HG03097 (cell line): ENCODE results near the gene NXNL2.

Experiments
- ATAC-seq: cut with Tn5 transposase; IDR thresholded peaks from one replicate; pipeline ENCODE4 v1.9.1; 2021; ENCODE audit not compliant: unreplicated experiment, low FRiP score

Gene NXNL2

DNA sequence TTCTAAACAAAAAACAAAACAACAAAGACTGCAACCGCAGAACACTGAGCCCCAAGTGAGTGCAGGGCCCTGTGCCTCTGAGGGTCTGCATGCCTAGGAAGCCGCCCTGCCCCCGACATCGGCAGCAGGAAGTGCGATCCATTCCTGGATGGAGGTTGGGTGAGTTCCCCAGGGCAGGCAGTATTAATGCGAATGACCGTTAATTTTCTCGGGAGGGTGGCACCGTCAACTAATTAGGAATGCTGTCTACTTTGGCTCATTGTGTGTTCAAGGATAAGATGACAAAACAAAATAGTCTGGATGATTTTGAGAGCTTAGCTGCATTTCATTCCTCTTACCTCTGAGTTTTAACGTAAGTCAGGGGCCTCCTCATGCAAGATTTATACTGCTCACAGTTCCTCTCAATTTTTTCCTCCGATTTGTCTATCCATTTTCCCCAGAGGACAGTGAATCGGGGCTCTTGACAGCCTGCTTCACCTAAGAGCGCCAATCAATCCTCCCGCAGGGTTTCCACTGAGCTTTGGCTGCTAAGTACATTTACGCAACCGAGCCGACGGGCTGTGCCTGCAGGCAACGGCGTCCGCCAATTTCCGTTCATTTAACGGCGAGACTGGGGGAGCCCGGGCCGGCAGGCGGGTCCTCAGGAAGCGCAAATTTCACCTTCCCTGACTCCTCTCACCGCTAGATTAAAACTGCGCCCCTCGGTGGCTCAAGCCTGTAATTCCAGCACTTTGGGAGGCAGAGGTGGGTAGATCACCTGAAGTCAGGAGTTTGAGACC, 2.9 kb upstream of the NXNL2 start:
- ATAC-seq: no peak

- ATAC-seq: no peak
Observed at GRCh38 chr9:88533951-88534455, 975 bp upstream of the NXNL2 start.

GRCh38 chr9:88535226-88536022, 446 bp downstream of the NXNL2 start:
- no peak for ATAC-seq

- no peak for ATAC-seq
Observed at GRCh38 chr9:88536023-88536324, 996 bp downstream of the NXNL2 start.

DNA sequence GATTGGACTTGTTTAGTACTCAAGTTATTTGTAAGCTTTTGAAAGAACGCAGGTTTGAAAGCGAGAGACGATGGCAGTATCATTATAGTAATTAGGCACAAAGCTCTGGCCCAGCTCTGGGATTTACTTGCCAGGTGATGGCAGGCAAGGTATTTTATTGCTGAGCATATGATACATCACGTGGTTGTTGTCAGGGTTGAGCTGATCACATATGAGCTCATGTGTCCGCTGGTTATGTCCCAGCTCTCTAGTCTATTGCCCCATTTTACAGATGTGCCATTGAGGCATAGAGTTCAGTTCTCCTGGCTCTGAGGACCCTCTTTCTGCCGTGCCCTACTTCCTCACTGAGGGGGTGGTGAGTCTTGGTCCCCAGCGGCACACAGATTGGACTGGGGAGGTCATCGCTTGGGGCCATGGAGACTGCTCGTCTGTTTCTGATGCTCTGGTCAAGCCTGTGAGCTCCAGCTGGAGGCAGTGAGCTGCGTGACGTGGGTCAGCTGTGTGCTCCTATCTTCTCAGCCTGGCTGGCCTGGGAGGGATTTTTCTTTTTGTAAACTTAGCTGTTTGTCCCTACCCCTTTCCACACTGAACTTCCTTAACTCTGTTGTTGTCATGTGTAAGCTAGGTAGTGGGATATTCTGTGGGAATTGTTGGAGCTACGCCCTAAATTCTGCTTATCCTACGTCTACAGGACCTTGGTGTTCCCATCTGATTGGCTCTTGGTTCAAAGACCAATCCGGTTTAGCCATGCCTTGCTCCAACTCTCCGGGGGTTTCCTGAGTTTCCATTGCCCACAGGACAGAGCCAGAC, 2.2 kb downstream of the NXNL2 start:
- no peak for ATAC-seq

- no peak for ATAC-seq
Observed at GRCh38 chr9:88537761-88538091, 2.7 kb downstream of the NXNL2 start.

- no peak for ATAC-seq
Observed at GRCh38 chr9:88538311-88539085, 3.5 kb downstream of the NXNL2 start.

GRCh38 chr9:88539246-88539645, 4.3 kb downstream of the NXNL2 start:
- ATAC-seq: no peak

GRCh38 chr9:88540251-88540763, 5.3 kb downstream of the NXNL2 start:
- ATAC-seq: no peak

DNA sequence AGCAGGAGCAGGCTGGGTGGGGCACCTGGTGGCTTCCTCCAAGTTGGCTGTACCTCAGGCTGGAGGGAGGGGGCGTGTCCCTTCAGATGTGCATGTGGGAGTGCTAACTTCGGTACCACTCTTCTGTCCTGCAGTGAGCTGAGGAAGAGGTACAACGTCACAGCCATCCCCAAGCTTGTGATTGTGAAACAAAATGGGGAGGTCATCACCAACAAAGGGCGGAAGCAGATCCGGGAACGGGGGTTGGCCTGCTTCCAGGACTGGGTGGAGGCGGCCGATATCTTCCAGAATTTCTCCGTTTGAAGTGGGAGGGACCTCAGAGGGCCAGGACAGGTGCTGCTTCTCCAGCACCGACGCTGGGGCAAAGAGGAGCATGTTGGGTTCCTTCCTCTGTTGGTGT, 9.3 kb downstream of the NXNL2 start:
- ATAC-seq: no peak

- no peak for ATAC-seq
Observed at GRCh38 chr9:88551546-88552137, 16.7 kb downstream of the NXNL2 start.

DNA sequence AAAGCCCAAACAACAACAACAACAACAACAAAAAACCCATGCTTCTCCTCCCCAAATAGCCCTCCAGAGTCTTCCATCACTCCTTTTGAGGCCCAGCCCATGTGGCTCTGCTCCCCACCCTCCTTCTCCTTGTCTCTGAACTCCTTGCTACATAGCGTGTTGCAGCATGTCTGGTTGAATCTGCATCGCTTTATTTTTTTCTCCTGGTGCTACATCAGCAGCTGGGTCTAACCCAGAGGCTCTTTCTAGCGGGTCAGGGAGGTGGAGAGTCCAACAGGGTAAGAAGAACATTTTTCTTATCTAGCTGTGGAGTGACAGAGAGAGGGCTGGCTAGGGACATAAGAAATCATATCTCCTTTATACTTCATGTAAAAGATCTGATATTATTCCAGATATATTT, 18.4 kb downstream of the NXNL2 start:
- ATAC-seq: no peak

- no peak for ATAC-seq
Observed at GRCh38 chr9:88555268-88555980, 20.4 kb downstream of the NXNL2 start.

- no peak for ATAC-seq
Observed at GRCh38 chr9:88559661-88560060, 24.7 kb downstream of the NXNL2 start.

- no peak for ATAC-seq
Observed at GRCh38 chr9:88567870-88568269, 32.9 kb downstream of the NXNL2 start.

DNA sequence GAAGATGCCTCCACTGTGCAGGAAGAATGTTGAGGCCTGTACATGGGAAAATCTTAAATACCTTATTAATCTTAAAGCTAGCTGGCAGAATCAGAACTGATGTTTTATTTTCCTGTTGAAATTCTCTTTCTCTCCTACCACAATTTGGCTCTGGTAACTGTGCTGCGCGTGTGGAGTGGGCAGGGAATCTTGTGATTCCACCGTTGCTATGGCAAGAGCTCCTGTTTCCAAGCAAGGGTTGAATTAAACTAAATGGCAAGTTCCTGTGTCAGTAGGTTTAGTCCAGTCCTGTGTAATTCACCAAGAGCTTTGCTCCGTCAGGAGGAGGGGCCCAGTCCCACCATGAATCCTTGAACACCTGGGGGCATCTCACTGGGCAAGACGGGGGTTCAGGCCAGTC, 36.4 kb downstream of the NXNL2 start:
- ATAC-seq: no peak

DNA sequence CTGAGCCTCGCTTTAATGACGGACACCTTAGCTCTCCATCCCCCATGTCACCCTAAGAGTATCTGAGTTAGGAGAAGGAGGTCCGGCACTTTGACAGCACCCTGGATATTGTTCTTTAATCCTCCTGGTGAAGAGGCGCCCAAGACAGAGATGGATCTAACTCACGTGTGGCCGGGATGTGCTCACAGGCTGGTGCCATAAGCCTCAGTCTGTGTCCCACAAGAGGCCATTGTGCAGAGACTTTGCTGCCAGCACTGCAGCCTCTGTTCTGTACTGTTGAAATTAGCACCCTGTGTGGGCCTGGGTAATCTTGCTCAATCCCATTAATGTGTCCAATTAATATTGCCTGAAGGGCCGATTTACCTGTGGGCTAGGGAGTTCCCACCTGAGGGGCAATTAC, 37.7 kb downstream of the NXNL2 start:
- ATAC-seq: no peak

GRCh38 chr9:88574953-88575352, 40.0 kb downstream of the NXNL2 start:
- ATAC-seq: no peak
